ENCODE measurements around the gene TBC1D2B. TPM values are rescaled to one million over a fixed set of nuclear protein-coding genes. Genes with fewer than 3 reads are reported as not detected.

Gene TBC1D2B
- total RNA-seq, 1 experiment from 2014 or later = 18.3 TPM

- TF ChIP-seq, protein P1, sequence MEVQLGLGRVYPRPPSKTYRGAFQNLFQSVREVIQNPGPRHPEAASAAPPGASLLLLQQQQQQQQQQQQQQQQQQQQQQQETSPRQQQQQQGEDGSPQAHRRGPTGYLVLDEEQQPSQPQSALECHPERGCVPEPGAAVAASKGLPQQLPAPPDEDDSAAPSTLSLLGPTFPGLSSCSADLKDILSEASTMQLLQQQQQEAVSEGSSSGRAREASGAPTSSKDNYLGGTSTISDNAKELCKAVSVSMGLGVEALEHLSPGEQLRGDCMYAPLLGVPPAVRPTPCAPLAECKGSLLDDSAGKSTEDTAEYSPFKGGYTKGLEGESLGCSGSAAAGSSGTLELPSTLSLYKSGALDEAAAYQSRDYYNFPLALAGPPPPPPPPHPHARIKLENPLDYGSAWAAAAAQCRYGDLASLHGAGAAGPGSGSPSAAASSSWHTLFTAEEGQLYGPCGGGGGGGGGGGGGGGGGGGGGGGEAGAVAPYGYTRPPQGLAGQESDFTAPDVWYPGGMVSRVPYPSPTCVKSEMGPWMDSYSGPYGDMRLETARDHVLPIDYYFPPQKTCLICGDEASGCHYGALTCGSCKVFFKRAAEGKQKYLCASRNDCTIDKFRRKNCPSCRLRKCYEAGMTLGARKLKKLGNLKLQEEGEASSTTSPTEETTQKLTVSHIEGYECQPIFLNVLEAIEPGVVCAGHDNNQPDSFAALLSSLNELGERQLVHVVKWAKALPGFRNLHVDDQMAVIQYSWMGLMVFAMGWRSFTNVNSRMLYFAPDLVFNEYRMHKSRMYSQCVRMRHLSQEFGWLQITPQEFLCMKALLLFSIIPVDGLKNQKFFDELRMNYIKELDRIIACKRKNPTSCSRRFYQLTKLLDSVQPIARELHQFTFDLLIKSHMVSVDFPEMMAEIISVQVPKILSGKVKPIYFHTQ (CRISPR knock-in tag; IDR thresholded peaks at IDR 0.05) = no peak
- no peak for TF ChIP-seq E2F4 (CRISPR knock-in tag; IDR thresholded peaks at IDR 0.05; ENCODE audit: borderline replicate concordance, low read depth)
- no peak for TF ChIP-seq OVOL2 (CRISPR knock-in tag; IDR thresholded peaks at IDR 0.05; ENCODE audit: borderline replicate concordance)
- TF ChIP-seq, protein P2, sequence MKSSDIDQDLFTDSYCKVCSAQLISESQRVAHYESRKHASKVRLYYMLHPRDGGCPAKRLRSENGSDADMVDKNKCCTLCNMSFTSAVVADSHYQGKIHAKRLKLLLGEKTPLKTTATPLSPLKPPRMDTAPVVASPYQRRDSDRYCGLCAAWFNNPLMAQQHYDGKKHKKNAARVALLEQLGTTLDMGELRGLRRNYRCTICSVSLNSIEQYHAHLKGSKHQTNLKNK (CRISPR knock-in tag; IDR thresholded peaks at IDR 0.05) = no peak
- no peak for TF ChIP-seq TCF7 (CRISPR knock-in tag; IDR thresholded peaks at IDR 0.05; ENCODE audit: low read depth)
- no peak for TF ChIP-seq TEAD4 (CRISPR knock-in tag; IDR thresholded peaks at IDR 0.05)
Measured at GRCh38 chr15:77982127-77982490, 95.4 kb downstream of the TBC1D2B start (continued).

DNA sequence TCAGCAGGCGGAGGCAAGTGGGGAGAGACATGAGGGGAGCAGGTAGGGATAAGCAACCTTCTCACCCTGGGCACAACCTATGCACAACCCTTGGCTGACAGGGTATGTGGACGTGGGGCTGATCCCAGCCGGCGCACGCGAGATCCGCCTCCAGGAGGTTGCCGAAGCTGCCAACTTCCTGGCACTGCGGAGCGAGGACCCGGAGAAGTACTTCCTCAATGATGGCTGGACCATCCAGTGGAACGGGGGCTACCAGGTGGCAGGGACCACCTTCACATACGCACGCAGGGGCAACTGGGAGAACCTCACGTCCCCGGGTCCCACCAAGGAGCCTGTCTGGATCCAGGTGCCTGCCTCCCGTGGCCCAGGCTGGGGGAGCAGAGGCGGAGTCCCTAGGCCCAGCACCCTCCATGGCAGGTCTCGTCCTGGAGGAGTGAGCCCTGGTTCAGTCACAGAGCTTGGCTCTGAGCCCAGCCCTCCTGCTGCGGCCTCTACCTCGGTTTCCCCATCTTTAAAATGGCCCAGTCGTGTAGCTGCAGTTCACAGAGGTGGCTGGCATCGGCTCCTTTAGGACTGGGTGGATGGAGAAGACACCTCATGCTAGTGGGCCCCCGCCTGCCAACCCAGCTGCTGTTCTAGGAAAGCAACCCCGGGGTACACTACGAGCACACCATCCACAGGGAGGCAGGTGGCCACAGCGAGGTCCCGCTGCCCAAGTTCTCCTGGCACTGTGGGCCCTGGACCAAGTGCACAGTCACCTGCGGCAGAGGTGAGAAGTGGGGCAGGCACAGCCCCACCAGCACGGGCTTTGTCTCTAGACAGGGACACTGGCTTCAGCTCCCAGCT lies 96.0 kb downstream of the TBC1D2B start:
- ATAC-seq (no peak), DNase-seq (ENCODE audit: low spot score) (no peak)
- Mint-ChIP-seq H3K4me1 (peaks cover 11% of the 10 kb centered on the region), H3K27ac (no peak overlapping the region), H3K4me3 (no peak overlapping the region), H3K9me3 (no peaks in the 10 kb centered on the region), H3K36me3 (no peaks in the 10 kb centered on the region), H3K27me3 (ENCODE audit: low read depth) (no peaks in the 10 kb centered on the region)
- ChIA-PET POLR2A (no interaction called here), CTCF (interaction anchor here (1.6 to 1.9 kb wide), 2 partner anchors 11 to 127 kb away, joined by 4 to 7 read pairs; no protein-coding TSS in a partner anchor)
- TF ChIP-seq MLX (CRISPR knock-in tag; IDR thresholded peaks at IDR 0.05) (no peak), FOXP4 (CRISPR knock-in tag; IDR thresholded peaks at IDR 0.05) (no peak), RELA (CRISPR knock-in tag; IDR thresholded peaks at IDR 0.05; ENCODE audit: borderline replicate concordance) (no peak), EMX1 (CRISPR knock-in tag; IDR thresholded peaks at IDR 0.05) (no peak), GABPB1 (CRISPR knock-in tag; IDR thresholded peaks at IDR 0.05) (no peak), TCF7 (CRISPR knock-in tag; IDR thresholded peaks at IDR 0.05; ENCODE audit: low read depth) (no peak), SP1 (CRISPR knock-in tag; conservative IDR thresholded peaks at IDR 0.05) (no peak), GTF2I (CRISPR knock-in tag; conservative IDR thresholded peaks at IDR 0.05) (no peak), E2F4 (CRISPR knock-in tag; IDR thresholded peaks at IDR 0.05; ENCODE audit: borderline replicate concordance, low read depth) (no peak)
- TF ChIP-seq, protein P3, sequence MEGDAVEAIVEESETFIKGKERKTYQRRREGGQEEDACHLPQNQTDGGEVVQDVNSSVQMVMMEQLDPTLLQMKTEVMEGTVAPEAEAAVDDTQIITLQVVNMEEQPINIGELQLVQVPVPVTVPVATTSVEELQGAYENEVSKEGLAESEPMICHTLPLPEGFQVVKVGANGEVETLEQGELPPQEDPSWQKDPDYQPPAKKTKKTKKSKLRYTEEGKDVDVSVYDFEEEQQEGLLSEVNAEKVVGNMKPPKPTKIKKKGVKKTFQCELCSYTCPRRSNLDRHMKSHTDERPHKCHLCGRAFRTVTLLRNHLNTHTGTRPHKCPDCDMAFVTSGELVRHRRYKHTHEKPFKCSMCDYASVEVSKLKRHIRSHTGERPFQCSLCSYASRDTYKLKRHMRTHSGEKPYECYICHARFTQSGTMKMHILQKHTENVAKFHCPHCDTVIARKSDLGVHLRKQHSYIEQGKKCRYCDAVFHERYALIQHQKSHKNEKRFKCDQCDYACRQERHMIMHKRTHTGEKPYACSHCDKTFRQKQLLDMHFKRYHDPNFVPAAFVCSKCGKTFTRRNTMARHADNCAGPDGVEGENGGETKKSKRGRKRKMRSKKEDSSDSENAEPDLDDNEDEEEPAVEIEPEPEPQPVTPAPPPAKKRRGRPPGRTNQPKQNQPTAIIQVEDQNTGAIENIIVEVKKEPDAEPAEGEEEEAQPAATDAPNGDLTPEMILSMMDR (IDR thresholded peaks at IDR 0.05) = no peak
- TF ChIP-seq, protein P4, sequence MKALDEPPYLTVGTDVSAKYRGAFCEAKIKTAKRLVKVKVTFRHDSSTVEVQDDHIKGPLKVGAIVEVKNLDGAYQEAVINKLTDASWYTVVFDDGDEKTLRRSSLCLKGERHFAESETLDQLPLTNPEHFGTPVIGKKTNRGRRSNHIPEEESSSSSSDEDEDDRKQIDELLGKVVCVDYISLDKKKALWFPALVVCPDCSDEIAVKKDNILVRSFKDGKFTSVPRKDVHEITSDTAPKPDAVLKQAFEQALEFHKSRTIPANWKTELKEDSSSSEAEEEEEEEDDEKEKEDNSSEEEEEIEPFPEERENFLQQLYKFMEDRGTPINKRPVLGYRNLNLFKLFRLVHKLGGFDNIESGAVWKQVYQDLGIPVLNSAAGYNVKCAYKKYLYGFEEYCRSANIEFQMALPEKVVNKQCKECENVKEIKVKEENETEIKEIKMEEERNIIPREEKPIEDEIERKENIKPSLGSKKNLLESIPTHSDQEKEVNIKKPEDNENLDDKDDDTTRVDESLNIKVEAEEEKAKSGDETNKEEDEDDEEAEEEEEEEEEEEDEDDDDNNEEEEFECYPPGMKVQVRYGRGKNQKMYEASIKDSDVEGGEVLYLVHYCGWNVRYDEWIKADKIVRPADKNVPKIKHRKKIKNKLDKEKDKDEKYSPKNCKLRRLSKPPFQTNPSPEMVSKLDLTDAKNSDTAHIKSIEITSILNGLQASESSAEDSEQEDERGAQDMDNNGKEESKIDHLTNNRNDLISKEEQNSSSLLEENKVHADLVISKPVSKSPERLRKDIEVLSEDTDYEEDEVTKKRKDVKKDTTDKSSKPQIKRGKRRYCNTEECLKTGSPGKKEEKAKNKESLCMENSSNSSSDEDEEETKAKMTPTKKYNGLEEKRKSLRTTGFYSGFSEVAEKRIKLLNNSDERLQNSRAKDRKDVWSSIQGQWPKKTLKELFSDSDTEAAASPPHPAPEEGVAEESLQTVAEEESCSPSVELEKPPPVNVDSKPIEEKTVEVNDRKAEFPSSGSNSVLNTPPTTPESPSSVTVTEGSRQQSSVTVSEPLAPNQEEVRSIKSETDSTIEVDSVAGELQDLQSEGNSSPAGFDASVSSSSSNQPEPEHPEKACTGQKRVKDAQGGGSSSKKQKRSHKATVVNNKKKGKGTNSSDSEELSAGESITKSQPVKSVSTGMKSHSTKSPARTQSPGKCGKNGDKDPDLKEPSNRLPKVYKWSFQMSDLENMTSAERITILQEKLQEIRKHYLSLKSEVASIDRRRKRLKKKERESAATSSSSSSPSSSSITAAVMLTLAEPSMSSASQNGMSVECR (CRISPR knock-in tag; IDR thresholded peaks at IDR 0.05; ENCODE audit: borderline replicate concordance) = no peak
- TF ChIP-seq, protein P5, sequence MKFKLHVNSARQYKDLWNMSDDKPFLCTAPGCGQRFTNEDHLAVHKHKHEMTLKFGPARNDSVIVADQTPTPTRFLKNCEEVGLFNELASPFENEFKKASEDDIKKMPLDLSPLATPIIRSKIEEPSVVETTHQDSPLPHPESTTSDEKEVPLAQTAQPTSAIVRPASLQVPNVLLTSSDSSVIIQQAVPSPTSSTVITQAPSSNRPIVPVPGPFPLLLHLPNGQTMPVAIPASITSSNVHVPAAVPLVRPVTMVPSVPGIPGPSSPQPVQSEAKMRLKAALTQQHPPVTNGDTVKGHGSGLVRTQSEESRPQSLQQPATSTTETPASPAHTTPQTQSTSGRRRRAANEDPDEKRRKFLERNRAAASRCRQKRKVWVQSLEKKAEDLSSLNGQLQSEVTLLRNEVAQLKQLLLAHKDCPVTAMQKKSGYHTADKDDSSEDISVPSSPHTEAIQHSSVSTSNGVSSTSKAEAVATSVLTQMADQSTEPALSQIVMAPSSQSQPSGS (CRISPR knock-in tag; IDR thresholded peaks at IDR 0.05; ENCODE audit: borderline replicate concordance, low read depth) = no peak

Data from WTC11 (cell line).